Stimulated activated naive CD8-positive, alpha-beta T cell treated with anti-CD3 and anti-CD28 coated beads, Interleukin-15, amount 100 ng/mL, for 72 hours (primary cell): Measurements from ENCODE around the gene PTPN2.
A peak's percentile ranks its signal among the peaks of the same experiment; 100 is the strongest.

Experiments used
- ATAC-seq: fragments of 150-1000 bp; cut with Tn5 transposase; 2 replicates; pipeline ENCODE4 v1.10.0; 2021; ENCODE audit warnings: mild to moderate bottlenecking, moderate library complexity
- DNase-seq, 2 donors: peaks; one replicate each; pipeline ENCODE4 v3.0.0; 2021 to 2022
- H3K27ac Mint-ChIP-seq, 2 donors: one replicate each; pipeline ENCODE4 v1.8.0; 2022; ENCODE audit warnings: mild to moderate bottlenecking in 2 of 2, mixed read lengths in 2 of 2, moderate library complexity in 2 of 2
- H3K27me3 Mint-ChIP-seq: one replicate; pipeline ENCODE4 v1.8.0; 2022; ENCODE audit warnings: mixed read lengths
- H3K4me1 Mint-ChIP-seq: one replicate; pipeline ENCODE4 v1.8.0; 2022; ENCODE audit warnings: mild to moderate bottlenecking, mixed read lengths
- H3K4me3 Mint-ChIP-seq, 2 donors: one replicate each; pipeline ENCODE4 v1.8.0; 2022; ENCODE audit warnings: mild to moderate bottlenecking in 2 of 2, mixed read lengths in 2 of 2, moderate library complexity in 1 of 2
- H3K9me3 Mint-ChIP-seq, 2 donors: one replicate each; pipeline ENCODE4 v1.8.0; 2022; ENCODE audit warnings: mixed read lengths in 2 of 2

The PTPN2 gene

DNA sequence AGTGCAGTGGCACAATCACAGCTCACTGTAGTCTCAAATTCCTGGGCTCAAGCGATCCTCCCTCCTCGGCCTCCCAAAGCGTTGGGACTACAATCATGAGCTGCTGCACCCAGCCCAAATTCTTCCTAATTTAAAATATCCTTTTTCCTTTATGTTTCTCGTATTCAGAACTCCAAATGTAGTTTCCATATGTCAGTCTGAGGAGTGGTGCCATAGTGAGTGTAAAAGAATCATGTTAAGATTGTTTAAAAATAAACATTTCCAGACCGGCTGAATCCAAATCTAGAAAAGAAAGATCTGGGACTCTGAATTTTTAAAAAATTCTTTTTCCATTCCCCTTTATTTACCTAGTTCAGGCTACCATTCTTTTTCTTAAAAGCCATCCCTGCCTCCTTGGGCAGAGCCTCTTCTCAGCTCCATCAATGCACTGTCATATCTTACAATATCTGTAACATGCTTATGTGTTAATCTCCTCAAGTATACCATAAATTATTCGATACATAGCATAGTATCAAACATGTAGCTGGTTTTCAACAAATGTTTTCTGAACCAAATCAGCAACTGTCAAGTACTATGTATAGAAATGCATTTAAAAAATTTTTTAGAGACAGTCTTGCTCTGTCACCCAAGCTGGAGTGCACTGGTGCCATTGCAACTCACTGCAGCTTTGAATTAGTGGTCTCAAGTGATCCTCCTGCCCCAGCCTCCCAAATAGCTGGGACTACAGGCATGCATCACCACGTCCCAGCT, 31.3 kb downstream of the PTPN2 start:
- Mint-ChIP-seq H3K27me3 (no peaks in the 10 kb centered on the region), H3K4me1 (peaks cover 41% of the 10 kb centered on the region), H3K27ac (no peak overlapping the region), H3K9me3 (no peaks in the 10 kb centered on the region), H3K4me3 (no peak overlapping the region)
- DNase-seq = no peak
- no peak for ATAC-seq

- Mint-ChIP-seq H3K4me1 (peaks cover 31% of the 10 kb centered on the region), H3K27me3 (no peaks in the 10 kb centered on the region), H3K4me3 (no peak overlapping the region), H3K27ac (no peak overlapping the region), H3K9me3 (no peaks in the 10 kb centered on the region)
- ATAC-seq (no peak), DNase-seq (no peak)
Measured at GRCh38 chr18:12851716-12852115, 32.3 kb downstream of the PTPN2 start.

DNA sequence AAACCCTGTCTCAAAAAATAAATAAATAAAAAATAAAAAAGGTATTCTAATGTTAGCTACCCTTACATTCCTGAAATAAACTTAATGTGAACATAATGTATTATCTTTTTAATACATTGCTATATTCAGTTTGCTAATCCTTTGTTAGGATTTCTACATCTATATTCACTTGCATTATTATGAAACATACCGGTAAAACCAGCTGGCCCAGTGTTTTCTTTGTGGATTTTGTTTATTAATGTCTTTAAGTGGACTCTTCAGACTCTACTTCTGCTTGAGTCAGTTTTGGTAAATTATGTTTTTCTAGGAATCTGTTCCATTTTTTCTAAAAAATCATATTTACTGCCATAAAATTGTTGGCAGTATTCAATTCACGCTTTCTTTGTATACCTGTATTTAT, 34.5 kb downstream of the PTPN2 start:
- DNase-seq (no peak), ATAC-seq (no peak)
- Mint-ChIP-seq H3K4me3 (no peak overlapping the region), H3K9me3 (no peaks in the 10 kb centered on the region), H3K4me1 (peaks cover 28% of the 10 kb centered on the region), H3K27me3 (no peaks in the 10 kb centered on the region), H3K27ac (no peak overlapping the region)

DNA sequence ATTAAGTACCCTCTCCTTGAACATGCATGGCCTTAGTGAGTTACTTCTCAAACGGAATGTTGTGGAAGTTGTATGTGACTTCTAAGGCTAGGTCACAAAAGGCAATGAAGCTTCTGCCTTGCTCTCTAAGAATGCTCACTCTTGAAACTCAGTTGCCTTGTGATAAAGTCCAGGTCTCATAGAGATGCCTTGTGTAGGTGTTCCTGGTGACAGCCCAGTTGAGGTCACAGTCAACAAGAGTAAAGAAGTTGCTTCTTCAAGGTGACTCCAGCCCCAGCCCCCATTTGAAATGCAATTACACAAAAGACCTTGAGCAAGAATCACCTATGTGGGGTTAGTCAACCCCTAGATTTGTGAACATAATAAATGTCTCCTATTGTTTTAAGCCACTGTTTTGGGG, 35.6 kb downstream of the PTPN2 start:
- no peak overlapping the region for H3K27ac Mint-ChIP-seq
- no peaks in the 10 kb centered on the region for H3K9me3 Mint-ChIP-seq
- DNase-seq (no peak), ATAC-seq (no peak)
- peaks cover 32% of the 10 kb centered on the region for H3K4me1 Mint-ChIP-seq
- no peaks in the 10 kb centered on the region for H3K27me3 Mint-ChIP-seq
- no peak overlapping the region for H3K4me3 Mint-ChIP-seq

DNA sequence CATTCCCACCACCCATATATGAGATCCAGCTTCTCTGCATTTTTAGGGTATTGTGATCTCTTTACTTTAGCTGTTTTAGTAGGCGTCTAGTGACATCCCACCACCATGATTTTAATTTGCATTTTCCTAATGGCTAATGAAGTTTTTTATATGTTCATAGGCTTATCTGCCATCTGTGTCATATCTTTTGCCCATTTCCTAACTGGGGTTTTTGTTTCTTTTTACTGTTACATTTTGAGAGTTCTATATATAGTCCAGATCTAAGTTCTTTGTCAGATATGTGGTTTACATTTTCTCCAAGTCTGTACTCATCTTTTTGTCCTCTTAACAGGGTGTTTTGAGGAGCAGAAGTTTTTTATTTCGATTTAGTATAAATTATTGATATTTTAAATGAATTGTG, 39.6 kb downstream of the PTPN2 start:
- Mint-ChIP-seq H3K4me1 (peaks cover 70% of the 10 kb centered on the region), H3K9me3 (no peaks in the 10 kb centered on the region), H3K4me3 (peak overlapping the region in 1 of 2 donors; percentile 7), H3K27me3 (no peaks in the 10 kb centered on the region), H3K27ac (peak overlapping the region in 1 of 2 donors; percentile 47)
- ATAC-seq (no peak), DNase-seq (no peak)

GRCh38 chr18:12843420-12844350, 40.4 kb downstream of the PTPN2 start:
- no peaks in the 10 kb centered on the region for H3K9me3 Mint-ChIP-seq
- H3K27me3 Mint-ChIP-seq = no peaks in the 10 kb centered on the region
- DNase-seq (no peak), ATAC-seq (no peak)
- peak overlapping the region in 1 of 2 donors; percentile 1 for H3K4me3 Mint-ChIP-seq
- H3K27ac Mint-ChIP-seq = peak overlapping the region in 1 of 2 donors; percentile 74
- peaks cover 74% of the 10 kb centered on the region for H3K4me1 Mint-ChIP-seq

DNA sequence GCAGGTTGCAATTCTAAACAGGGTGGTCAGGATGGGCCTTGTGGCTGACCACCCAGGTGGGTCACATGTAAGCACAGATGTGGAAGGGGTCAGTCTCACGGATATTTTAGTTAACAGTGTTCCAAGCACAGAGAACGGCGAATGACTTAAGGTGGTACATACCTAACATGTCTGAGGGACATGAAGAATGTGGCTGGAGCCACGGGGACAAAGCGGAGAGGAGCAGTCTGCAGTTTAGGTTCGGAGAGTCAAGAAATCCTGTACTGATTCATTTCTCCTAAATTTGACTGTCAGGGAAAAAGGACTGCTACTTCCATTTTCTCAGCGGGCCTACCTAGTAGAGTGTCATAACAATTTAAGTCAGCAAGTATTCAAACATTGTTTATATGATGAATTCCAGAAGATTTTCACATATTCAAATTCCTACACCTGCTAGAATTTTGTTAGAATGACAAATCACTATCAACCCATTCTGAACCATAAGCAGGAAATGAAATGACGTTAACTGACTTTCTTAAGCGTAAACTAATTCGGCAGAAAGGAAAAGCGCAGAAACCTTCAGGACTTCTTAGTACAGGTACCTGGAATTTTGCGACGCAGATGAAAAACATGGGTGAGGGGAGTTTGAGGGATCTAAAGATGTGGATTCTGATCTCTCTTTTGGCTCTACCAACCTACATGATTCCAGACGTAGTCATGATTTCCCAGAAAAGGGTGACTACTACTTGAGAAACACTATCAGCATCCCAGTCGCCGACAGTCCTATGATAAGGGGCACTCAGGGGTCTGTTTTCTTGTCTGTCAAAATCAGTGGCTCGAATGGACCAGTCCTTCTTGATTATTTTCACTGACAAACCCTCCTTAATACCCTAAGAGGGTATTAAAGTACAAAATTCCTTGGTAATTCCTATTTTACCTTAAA, 41.3 kb downstream of the PTPN2 start:
- no peaks in the 10 kb centered on the region for H3K9me3 Mint-ChIP-seq
- ATAC-seq = no peak
- no peak for DNase-seq
- peak overlapping the region in 1 of 2 donors; percentile 27 for H3K27ac Mint-ChIP-seq
- no peak overlapping the region for H3K4me3 Mint-ChIP-seq
- H3K27me3 Mint-ChIP-seq = no peaks in the 10 kb centered on the region
- H3K4me1 Mint-ChIP-seq = peaks cover 83% of the 10 kb centered on the region

DNA sequence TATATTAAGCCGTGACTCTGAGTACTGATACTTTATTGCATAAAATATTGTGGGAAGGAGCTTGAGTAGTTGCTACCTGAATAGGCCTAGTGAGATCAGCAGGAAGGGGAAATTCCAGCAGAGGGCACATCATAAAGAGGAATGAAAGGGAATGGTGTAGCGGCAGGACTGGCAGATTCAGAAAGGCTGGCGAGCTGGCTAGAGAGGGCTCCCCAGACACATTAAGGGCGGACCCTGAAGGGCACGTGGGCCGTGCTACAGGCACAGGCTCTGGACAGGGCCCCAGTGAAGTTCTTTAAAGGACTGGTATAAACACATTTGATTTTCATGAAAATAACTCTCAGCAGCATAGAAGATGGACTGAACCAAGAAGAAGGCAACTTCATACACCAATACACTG, 43.0 kb downstream of the PTPN2 start:
- Mint-ChIP-seq H3K4me1 (peaks cover 83% of the 10 kb centered on the region), H3K4me3 (peak overlapping the region in 1 of 2 donors; percentile 62), H3K9me3 (no peaks in the 10 kb centered on the region), H3K27me3 (no peaks in the 10 kb centered on the region), H3K27ac (peak overlapping the region; percentile 60 to 82)
- ATAC-seq = no peak
- DNase-seq = no peak

GRCh38 chr18:12840382-12840781, 43.7 kb downstream of the PTPN2 start:
- no peaks in the 10 kb centered on the region for H3K9me3 Mint-ChIP-seq
- peak overlapping the region; percentile 95 to 97 for H3K27ac Mint-ChIP-seq
- peak overlapping the region; percentile 72 to 76 for H3K4me3 Mint-ChIP-seq
- H3K4me1 Mint-ChIP-seq = peaks cover 77% of the 10 kb centered on the region
- DNase-seq = peak in 1 of 2 donors; percentile 32
- ATAC-seq = peak; percentile 35
- no peaks in the 10 kb centered on the region for H3K27me3 Mint-ChIP-seq

DNA sequence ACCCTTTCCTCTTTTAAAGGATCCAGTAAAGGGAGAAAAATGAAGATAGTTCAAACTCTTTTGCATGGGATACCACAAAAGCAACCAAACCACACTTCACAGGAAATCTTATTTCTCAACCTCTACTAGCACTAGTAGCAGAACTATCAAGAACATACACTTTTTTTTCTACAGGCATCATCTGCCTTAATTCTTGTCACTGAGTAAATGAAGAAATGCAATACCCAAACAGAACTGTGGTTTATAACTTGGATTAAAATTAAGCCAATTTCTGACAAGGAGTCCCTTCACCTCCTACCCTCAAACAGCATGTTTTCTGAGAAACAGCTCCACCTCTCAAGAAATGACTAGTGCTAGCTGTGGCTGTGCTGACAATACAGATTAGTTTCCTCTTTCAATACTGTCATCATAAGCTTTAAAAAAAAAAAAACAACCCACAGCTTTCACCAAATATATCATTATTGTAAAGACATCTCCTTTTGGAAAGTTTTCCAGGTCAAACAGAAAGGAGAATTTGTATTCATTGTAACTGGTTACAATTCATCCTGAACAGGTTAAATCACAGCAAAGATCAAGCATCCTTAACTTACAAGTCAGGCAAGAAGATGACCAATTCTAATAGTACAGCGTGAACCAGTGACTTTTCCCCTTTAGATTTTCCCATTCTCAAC, 44.4 kb downstream of the PTPN2 start:
- Mint-ChIP-seq H3K27ac (peak overlapping the region; percentile 95 to 97), H3K27me3 (no peaks in the 10 kb centered on the region), H3K9me3 (no peaks in the 10 kb centered on the region), H3K4me3 (peak overlapping the region; percentile 72 to 76), H3K4me1 (peaks cover 70% of the 10 kb centered on the region)
- DNase-seq (peak; percentile 48 to 67), ATAC-seq (peak; percentile 90)

- Mint-ChIP-seq H3K4me1 (peaks cover 64% of the 10 kb centered on the region), H3K9me3 (no peaks in the 10 kb centered on the region)
- peak; percentile 30 to 34 for DNase-seq
Measured at GRCh38 chr18:12839057-12839525, 44.9 kb downstream of the PTPN2 start.

DNA sequence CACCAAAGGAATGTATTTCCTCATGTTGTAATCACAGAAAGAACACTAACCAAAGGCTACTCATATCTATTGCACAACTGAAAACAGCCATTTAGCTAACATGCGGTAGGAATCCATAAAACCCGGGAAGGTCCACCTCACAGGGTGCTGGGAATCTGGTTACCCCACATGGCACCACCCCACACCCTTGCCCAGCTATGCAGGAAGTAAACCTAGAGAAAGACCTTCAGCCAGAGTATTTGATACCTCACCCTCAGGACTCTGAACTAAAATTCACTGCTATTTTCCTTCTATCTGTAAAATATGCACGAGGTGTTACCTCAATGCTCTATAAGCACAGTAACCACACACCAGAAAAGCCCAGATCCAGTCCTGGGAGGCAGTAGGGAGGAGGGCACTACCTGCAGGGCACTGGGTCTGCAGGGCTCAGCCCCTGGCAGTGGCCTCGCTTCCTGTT, 45.8 kb downstream of the PTPN2 start:
- peak in 1 of 2 donors; percentile 28 for DNase-seq
- ATAC-seq = no peak
- H3K27me3 Mint-ChIP-seq = no peaks in the 10 kb centered on the region
- H3K4me3 Mint-ChIP-seq = peak overlapping the region; percentile 72 to 79
- H3K27ac Mint-ChIP-seq = peak overlapping the region; percentile 75 to 93
- no peaks in the 10 kb centered on the region for H3K9me3 Mint-ChIP-seq
- H3K4me1 Mint-ChIP-seq = peaks cover 56% of the 10 kb centered on the region

More at GRCh38 chr18:12839057-12839525, 44.9 kb downstream of the PTPN2 start:
- peak overlapping the region; percentile 72 to 76 for H3K4me3 Mint-ChIP-seq
- no peaks in the 10 kb centered on the region for H3K27me3 Mint-ChIP-seq
- H3K27ac Mint-ChIP-seq = peak overlapping the region; percentile 95 to 97
- ATAC-seq = peak; percentile 76

DNA sequence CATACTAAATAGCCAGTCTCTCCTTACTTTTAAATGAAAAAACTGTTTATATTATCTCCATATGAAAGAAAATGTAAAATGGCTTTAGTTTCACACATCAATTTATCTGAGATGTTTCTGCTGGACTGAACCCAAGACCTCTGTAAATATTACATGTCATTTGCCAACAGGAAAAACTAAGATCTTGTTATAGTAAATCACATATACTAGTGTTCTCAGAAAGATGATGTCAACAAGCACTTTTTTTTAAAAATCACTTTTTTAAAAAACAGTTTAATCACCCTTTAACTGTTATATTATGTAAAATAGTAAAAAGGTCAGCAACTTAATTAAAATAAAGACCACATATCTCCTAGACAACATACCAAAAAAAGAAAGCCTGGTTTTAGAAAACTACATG, 46.3 kb downstream of the PTPN2 start:
- Mint-ChIP-seq H3K4me1 (peaks cover 51% of the 10 kb centered on the region), H3K27ac (peak overlapping the region; percentile 75 to 93), H3K4me3 (peak overlapping the region; percentile 72 to 79), H3K27me3 (no peaks in the 10 kb centered on the region), H3K9me3 (no peaks in the 10 kb centered on the region)
- ATAC-seq = no peak
- DNase-seq = no peak

- no peak for DNase-seq
- H3K27ac Mint-ChIP-seq = no peak overlapping the region
- no peak overlapping the region for H3K4me3 Mint-ChIP-seq
- H3K27me3 Mint-ChIP-seq = no peaks in the 10 kb centered on the region
- ATAC-seq = no peak
- H3K4me1 Mint-ChIP-seq = peaks cover 39% of the 10 kb centered on the region
- no peaks in the 10 kb centered on the region for H3K9me3 Mint-ChIP-seq
Measured at GRCh38 chr18:12836551-12836950, 47.5 kb downstream of the PTPN2 start.
